ENCODE measurements around the gene GBP5.
"Not testable (repeated sequence)": the region's sequence is repeated elsewhere in the genome, so short reads cannot be mapped to it uniquely, and the experiment has no call there.

GBP5 gene

GRCh38 chr1:89306273-89306672 lies 33.6 kb upstream of the GBP5 start:
- TF ChIP-seq ZFX (IDR thresholded peaks at IDR 0.05), result no peak
- TF ChIP-seq CTCF (conservative IDR thresholded peaks at IDR 0.05), result no peak
- no peak overlapping the region for H3K27ac ChIP-seq

GRCh38 chr1:89305493-89305892 lies 32.8 kb upstream of the GBP5 start:
- no peak overlapping the region for H3K27ac ChIP-seq
- TF ChIP-seq CTCF (conservative IDR thresholded peaks at IDR 0.05) (no peak), ZFX (IDR thresholded peaks at IDR 0.05) (no peak)

GRCh38 chr1:89304572-89305230 lies 32.0 kb upstream of the GBP5 start:
- no peak overlapping the region for H3K27ac ChIP-seq
- TF ChIP-seq CTCF (conservative IDR thresholded peaks at IDR 0.05) (no peak), ZFX (IDR thresholded peaks at IDR 0.05) (no peak)

GRCh38 chr1:89302697-89303332 lies 30.2 kb upstream of the GBP5 start:
- TF ChIP-seq CTCF (conservative IDR thresholded peaks at IDR 0.05), result no peak
- TF ChIP-seq ZFX (IDR thresholded peaks at IDR 0.05), result no peak
- H3K27ac ChIP-seq, result no peak overlapping the region

- H3K27ac ChIP-seq, result not testable (repeated sequence)
Measured at GRCh38 chr1:89299739-89300463, 27.2 kb upstream of the GBP5 start.

- TF ChIP-seq ZFX (IDR thresholded peaks at IDR 0.05), result no peak
- TF ChIP-seq CTCF (conservative IDR thresholded peaks at IDR 0.05), result no peak
- no peak overlapping the region for H3K27ac ChIP-seq
Measured at GRCh38 chr1:89298461-89298860, 25.8 kb upstream of the GBP5 start.

GRCh38 chr1:89295187-89295586 lies 22.5 kb upstream of the GBP5 start:
- no peak overlapping the region for H3K27ac ChIP-seq
- TF ChIP-seq CTCF (conservative IDR thresholded peaks at IDR 0.05) (no peak), ZFX (IDR thresholded peaks at IDR 0.05) (no peak)
